ENCODE data around the gene ABCA4.
"Not testable (repeated sequence)": the region's sequence is repeated elsewhere in the genome, so short reads cannot be mapped to it uniquely, and the experiment has no call there.

ABCA4 gene

GRCh38 chr1:93959413-93959812 is 161.5 kb downstream of the ABCA4 start:
- DNase-seq (ENCODE audit: low read depth in 3 of 3, low spot score in 1 of 3) = no peak

GRCh38 chr1:93958726-93959100 is 162.2 kb downstream of the ABCA4 start:
- no peak for DNase-seq (ENCODE audit: low read depth in 3 of 3, low spot score in 1 of 3)

GRCh38 chr1:93958032-93958725 is 162.8 kb downstream of the ABCA4 start:
- no peak for DNase-seq (ENCODE audit: low read depth in 3 of 3, low spot score in 1 of 3)

- no peak for DNase-seq (ENCODE audit: low read depth in 3 of 3, low spot score in 1 of 3)
These were observed 165.2 kb downstream of the ABCA4 start for GRCh38 chr1:93955765-93956164.

- not testable (repeated sequence) for DNase-seq (ENCODE audit: low read depth in 3 of 3, low spot score in 1 of 3)
These were observed 173.8 kb downstream of the ABCA4 start for GRCh38 chr1:93947002-93947686.
